Mucosa of stomach (tissue), 1 donor: ENCODE data around the gene SH3GL1.

ENCODE experiments used
- H3K27me3 ChIP-seq: one replicate; pipeline ENCODE4 v1.7.0; 2013; ENCODE audit warnings: mild to moderate bottlenecking, low read length; ENCODE audit not compliant: control insufficient read depth, insufficient read depth
- H3K36me3 ChIP-seq: one replicate; pipeline ENCODE4 v1.7.0; 2013; ENCODE audit warnings: low read length; ENCODE audit not compliant: control insufficient read depth, insufficient read depth
- H3K4me1 ChIP-seq: one replicate; pipeline ENCODE4 v1.7.0; 2013; ENCODE audit warnings: mild to moderate bottlenecking, low read length; ENCODE audit not compliant: control insufficient read depth, insufficient read depth
- H3K4me3 ChIP-seq: one replicate; pipeline ENCODE4 v1.7.0; 2013; ENCODE audit warnings: low read length
- H3K9ac ChIP-seq: one replicate; pipeline ENCODE4 v1.7.0; 2013; ENCODE audit warnings: mild to moderate bottlenecking, low read length, moderate library complexity
- H3K9me3 ChIP-seq: one replicate; pipeline ENCODE4 v1.7.0; 2013; ENCODE audit warnings: mild to moderate bottlenecking, low read length, moderate library complexity; ENCODE audit not compliant: control insufficient read depth
- donor health status: Pancreatic carcinoma.

SH3GL1 gene

GRCh38 chr19:4376671-4376990, 23.7 kb downstream of the SH3GL1 start:
- H3K9ac ChIP-seq, result peak overlapping the region; percentile 2
- H3K27me3 ChIP-seq, result no peaks in the 10 kb centered on the region
- H3K4me3 ChIP-seq, result no peak overlapping the region
- H3K36me3 ChIP-seq, result no peaks in the 10 kb centered on the region
- no peaks in the 10 kb centered on the region for H3K9me3 ChIP-seq
- peaks cover 83% of the 10 kb centered on the region for H3K4me1 ChIP-seq

DNA sequence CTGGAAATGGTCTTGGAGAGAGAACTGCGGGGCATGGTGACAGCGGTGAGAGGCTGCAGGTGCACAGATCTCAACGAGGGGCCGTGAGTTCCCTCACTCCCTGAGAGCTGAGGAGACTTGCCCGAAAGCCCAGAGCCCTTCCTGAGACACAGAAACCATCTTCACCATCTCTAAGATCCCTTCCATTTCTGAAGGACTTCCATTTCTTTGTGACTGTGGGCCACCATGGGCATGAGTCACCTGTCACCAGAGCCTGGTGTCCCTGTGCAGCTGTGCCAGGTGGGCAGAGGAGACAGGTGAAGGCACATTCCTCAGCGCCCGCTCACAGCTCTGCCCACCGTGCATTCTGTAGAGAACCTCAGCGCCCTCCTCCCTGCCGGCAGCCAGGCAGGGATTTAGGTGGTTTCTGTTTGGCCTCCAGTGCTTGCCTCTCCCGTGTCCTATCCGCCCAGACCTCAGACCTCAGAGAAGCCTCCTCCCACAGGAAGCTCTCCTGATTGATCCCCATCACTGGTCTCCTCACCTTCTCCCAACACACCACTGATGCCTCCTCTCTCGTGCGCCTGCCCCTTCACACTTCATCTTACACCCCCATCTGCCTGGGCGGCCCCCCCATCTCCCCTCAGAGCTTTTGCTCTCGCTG, 24.2 kb downstream of the SH3GL1 start:
- peak overlapping the region; percentile 51 for H3K9ac ChIP-seq

DNA sequence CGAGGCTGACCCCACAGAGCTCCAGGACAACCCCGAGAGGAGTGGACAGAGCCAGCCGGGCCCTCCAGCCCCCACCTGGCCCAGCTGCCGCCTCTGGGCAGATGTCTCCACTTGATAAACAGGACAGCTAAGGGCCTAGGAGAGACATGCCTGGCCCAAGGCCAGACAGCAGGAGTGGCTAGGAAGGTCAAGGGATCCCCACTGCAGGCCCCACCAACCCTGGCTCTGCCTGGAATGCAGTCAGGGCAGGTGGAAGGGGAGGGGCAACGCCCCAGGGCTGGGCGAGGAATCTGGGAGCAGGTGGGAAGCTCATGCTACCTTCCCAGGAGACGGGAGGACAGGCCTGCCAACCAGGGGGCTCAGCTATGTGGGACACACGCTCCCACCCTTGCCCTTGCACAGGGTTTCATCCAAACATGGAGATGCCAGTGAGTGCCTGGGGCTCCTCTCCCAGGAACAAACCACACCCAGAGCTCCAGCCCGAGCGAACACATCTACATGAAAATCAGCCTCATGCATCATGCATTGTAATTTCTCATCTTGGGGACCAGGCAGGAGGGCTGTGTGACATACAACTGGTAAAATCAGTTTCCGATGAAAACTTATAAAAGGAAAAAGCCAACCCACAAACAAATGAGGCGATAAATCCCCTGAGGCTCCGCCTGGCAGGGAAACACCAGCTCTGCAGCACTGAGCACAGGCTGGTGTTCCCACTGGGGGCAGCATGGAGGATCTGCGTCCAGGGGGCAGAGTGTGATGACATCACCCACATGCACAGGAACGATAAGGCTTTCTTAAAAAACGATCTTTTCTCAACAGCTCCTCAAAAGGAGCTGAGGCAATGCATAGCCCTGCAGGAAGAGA, 25.0 kb downstream of the SH3GL1 start:
- Histone ChIP-seq H3K4me1 (peaks cover 86% of the 10 kb centered on the region), H3K9ac (peak overlapping the region; percentile 51), H3K4me3 (no peak overlapping the region)

More for the DNA sequence above, 24.2 kb downstream of the SH3GL1 start:
- no peaks in the 10 kb centered on the region for H3K27me3 ChIP-seq
- H3K36me3 ChIP-seq, result no peaks in the 10 kb centered on the region
- H3K4me1 ChIP-seq, result peaks cover 85% of the 10 kb centered on the region
- no peak overlapping the region for H3K4me3 ChIP-seq
- H3K9me3 ChIP-seq, result no peaks in the 10 kb centered on the region

GRCh38 chr19:4374498-4375163, 25.7 kb downstream of the SH3GL1 start:
- peaks cover 86% of the 10 kb centered on the region for H3K4me1 ChIP-seq
- no peaks in the 10 kb centered on the region for H3K9me3 ChIP-seq
- H3K4me3 ChIP-seq, result no peak overlapping the region
- no peaks in the 10 kb centered on the region for H3K36me3 ChIP-seq
- H3K9ac ChIP-seq, result peak overlapping the region; percentile 53
- no peaks in the 10 kb centered on the region for H3K27me3 ChIP-seq

More for the DNA sequence above, 25.0 kb downstream of the SH3GL1 start:
- H3K9me3 ChIP-seq, result no peaks in the 10 kb centered on the region
- no peaks in the 10 kb centered on the region for H3K36me3 ChIP-seq
- no peaks in the 10 kb centered on the region for H3K27me3 ChIP-seq

DNA sequence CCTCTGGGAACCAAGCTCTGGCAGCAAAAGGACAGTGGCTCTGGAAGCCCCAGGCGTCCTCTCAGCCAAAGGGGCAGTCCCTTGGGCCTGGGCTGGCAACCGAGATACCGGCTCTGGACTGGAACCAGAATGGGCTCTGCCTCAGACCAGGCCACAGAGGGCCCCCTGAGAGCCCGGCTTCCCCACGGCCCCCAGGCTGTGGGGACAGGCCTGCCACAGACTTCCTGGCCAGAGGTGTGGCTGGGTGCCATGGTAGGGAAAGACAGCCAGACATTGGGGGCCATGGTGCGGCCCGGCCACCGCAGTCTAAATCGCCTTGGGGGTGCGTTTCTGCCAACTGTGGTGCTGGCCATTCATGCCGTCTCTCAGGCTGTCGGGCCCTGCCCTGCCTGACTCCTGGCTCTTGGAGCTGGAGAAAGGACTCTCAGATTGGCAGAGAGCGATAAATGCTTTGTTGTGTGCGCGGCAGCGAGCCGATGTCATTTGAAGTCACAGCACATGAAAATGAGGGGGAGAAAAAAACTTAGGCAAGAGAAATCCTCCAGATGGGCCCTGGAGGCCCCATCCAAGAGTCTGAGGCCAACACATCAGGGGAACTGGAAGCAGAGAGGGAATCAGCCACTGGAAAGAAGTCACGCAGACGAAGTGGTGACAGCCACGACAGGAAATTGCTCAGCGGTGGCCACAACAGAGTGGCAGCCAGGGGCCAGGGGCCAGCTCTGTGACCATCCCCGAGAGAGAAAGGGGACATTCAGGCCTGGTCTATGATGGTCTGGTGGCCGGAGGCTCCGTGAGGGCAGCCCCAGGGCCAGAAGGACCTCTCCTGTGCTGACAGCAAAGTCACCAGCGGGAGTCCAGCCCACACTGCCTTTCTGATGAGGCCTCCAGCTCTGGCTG, 26.5 kb downstream of the SH3GL1 start:
- Histone ChIP-seq H3K9ac (peak overlapping the region; percentile 53), H3K27me3 (no peaks in the 10 kb centered on the region), H3K36me3 (no peaks in the 10 kb centered on the region), H3K4me3 (no peak overlapping the region), H3K4me1 (peaks cover 86% of the 10 kb centered on the region), H3K9me3 (no peaks in the 10 kb centered on the region)

- Histone ChIP-seq H3K27me3 (no peaks in the 10 kb centered on the region), H3K9me3 (no peaks in the 10 kb centered on the region), H3K9ac (peak overlapping the region; percentile 53), H3K4me3 (no peak overlapping the region), H3K4me1 (peaks cover 87% of the 10 kb centered on the region), H3K36me3 (no peaks in the 10 kb centered on the region)
Observed at GRCh38 chr19:4373013-4373367, 27.4 kb downstream of the SH3GL1 start.

GRCh38 chr19:4372165-4373012, 28.0 kb downstream of the SH3GL1 start:
- no peaks in the 10 kb centered on the region for H3K36me3 ChIP-seq
- H3K9ac ChIP-seq, result peak overlapping the region; percentile 53
- H3K4me1 ChIP-seq, result peaks cover 84% of the 10 kb centered on the region

GRCh38 chr19:4371247-4372164, 28.8 kb downstream of the SH3GL1 start:
- H3K36me3 ChIP-seq, result no peaks in the 10 kb centered on the region
- H3K9me3 ChIP-seq, result no peaks in the 10 kb centered on the region
- no peak overlapping the region for H3K9ac ChIP-seq
- H3K27me3 ChIP-seq, result no peaks in the 10 kb centered on the region
- no peak overlapping the region for H3K4me3 ChIP-seq
- peaks cover 75% of the 10 kb centered on the region for H3K4me1 ChIP-seq

More at GRCh38 chr19:4372165-4373012, 28.0 kb downstream of the SH3GL1 start:
- Histone ChIP-seq H3K4me3 (no peak overlapping the region), H3K9me3 (no peaks in the 10 kb centered on the region), H3K27me3 (no peaks in the 10 kb centered on the region)

DNA sequence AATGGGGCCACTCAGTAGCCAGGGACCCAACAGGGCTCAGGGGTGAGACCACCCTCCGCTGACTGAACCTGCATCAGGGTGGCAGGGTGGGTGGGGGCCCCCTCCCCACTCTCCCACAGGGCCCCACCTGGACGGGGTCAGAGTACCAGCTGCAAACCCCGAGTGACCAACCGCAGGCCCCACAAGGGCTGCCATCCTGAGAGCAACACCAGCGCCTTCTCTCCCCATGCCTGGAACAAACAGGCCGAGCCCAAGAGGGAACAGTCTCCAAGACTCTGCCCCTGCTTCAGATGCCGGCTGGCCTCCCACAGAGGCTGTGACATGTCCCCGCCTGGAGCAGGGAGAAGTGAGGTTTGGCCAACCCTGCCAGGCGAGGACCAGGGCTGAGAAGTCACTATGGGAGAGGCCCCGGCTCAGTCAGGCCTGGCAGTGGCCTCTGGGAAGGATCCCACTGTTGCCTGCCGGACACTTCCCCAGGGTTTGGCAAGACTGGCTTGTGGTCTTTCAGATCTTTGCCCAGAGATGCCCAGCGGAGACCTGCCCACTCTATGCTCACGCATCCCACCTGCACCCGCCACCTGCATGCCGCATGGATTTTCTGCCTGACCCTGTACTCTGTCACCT, 29.8 kb downstream of the SH3GL1 start:
- H3K4me1 ChIP-seq, result peaks cover 65% of the 10 kb centered on the region
- no peaks in the 10 kb centered on the region for H3K9me3 ChIP-seq
- no peak overlapping the region for H3K4me3 ChIP-seq
- H3K27me3 ChIP-seq, result no peaks in the 10 kb centered on the region
- H3K9ac ChIP-seq, result peak overlapping the region; percentile 18
- H3K36me3 ChIP-seq, result no peaks in the 10 kb centered on the region

- H3K4me1 ChIP-seq, result peaks cover 59% of the 10 kb centered on the region
- no peak overlapping the region for H3K4me3 ChIP-seq
- H3K27me3 ChIP-seq, result no peaks in the 10 kb centered on the region
- peak overlapping the region; percentile 61 for H3K9ac ChIP-seq
- H3K9me3 ChIP-seq, result no peaks in the 10 kb centered on the region
- no peaks in the 10 kb centered on the region for H3K36me3 ChIP-seq
Observed at GRCh38 chr19:4369888-4370260, 30.5 kb downstream of the SH3GL1 start.
